ENCODE data around the gene FADS1. TPM values are rescaled to one million over a fixed set of nuclear protein-coding genes. Genes with fewer than 3 reads are reported as not detected.

Gene FADS1
- total RNA-seq, 1 experiment from 2014 or later, result 442 TPM

DNA sequence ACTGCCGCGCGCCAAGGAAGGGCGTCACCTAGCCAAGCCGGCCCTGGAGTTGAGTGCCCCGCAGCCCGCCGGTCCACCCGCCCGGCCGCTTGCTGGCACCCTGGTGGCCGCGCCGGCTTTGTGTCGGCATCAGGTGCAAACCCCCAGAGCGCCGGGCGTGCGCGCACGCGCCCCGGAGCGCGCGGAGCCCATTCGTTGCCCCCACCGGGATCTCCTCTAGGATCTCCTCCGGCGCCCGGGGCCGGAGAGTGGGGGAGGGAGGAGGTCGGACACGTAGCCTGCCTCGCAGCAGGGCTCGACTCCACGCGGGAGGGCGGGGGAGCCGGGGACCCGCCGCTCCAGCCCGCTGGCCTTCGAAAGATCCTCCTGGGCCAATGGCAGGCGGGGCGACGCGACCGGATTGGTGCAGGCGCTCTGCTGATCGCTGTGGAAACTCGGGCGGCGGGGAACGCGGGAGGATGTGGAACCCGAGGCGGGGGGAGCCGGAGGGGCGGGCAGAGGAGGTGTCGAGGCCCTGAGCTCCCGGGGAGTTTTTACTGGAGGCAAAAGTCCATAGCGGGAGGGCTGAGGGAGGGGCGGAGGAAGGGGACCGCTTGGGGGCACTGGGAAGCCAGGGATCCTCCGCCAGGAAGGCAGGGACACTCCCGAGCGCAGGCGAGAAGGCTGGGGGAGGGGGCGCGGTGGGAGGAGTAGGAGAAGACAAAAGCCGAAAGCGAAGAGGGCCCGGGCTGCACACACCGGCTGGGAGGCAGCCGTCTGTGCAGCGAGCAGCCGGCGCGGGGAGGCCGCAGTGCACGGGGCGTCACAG, 11.0 kb upstream of the FADS1 start, which contains the start of gene FADS2:
Gene FADS2, plus strand, starts transcription at position 730 of the 808 bp plus-strand sequence. CDS start 91 bp downstream, outside the sequence.
- ChIA-PET CTCF (interaction anchor here (0.8 kb wide), 1 partner anchor 31 kb away, joined by 3 read pairs; no protein-coding TSS in a partner anchor), POLR2A (ENCODE audit: low non-redundant PET) (interaction anchor here (0.6 kb wide), 3 partner anchors 11 to 121 kb away, joined by 3 to 4 read pairs (median 3); partner anchors contain the start of gene FADS1)
- peak within 1 kb of the TSS; percentile 97 for H3K27ac ChIP-seq (ENCODE audit: low read depth, low read length, poor library complexity, severe bottlenecking)
- H3K36me3 ChIP-seq (ENCODE audit: insufficient read depth, low read length, poor library complexity, severe bottlenecking), result peaks cover 38% of the 10 kb centered on the region
- no peaks in the 10 kb centered on the region for H3K9me3 ChIP-seq (ENCODE audit: low read depth, low read length, poor library complexity, severe bottlenecking)
- intact Hi-C loops (cut with micrococcal nuclease; ENCODE audit: unreplicated experiment), result loop anchor here (2.0 kb wide), 1 partner anchor 901 kb away; the partner anchor contains the start of gene TTC9C
- peaks cover 35% of the 10 kb centered on the region for H3K4me1 ChIP-seq (ENCODE audit: insufficient read depth, low read length, poor library complexity, severe bottlenecking)
- TF ChIP-seq, protein P1, sequence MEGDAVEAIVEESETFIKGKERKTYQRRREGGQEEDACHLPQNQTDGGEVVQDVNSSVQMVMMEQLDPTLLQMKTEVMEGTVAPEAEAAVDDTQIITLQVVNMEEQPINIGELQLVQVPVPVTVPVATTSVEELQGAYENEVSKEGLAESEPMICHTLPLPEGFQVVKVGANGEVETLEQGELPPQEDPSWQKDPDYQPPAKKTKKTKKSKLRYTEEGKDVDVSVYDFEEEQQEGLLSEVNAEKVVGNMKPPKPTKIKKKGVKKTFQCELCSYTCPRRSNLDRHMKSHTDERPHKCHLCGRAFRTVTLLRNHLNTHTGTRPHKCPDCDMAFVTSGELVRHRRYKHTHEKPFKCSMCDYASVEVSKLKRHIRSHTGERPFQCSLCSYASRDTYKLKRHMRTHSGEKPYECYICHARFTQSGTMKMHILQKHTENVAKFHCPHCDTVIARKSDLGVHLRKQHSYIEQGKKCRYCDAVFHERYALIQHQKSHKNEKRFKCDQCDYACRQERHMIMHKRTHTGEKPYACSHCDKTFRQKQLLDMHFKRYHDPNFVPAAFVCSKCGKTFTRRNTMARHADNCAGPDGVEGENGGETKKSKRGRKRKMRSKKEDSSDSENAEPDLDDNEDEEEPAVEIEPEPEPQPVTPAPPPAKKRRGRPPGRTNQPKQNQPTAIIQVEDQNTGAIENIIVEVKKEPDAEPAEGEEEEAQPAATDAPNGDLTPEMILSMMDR (conservative IDR thresholded peaks at IDR 0.05; ENCODE audit: low read depth, low read length), result peak; percentile 38; the same call in 1 of the 2 replicates
- TF ChIP-seq EZH2 (IDR thresholded peaks at IDR 0.05; ENCODE audit: borderline replicate concordance, low read depth, low read length, poor library complexity, severe bottlenecking), result no peak
- H3K27me3 ChIP-seq (replicated peaks; ENCODE audit: insufficient read depth, low read depth, low read length, poor library complexity), result no peaks in the 10 kb centered on the region
- peak within 1 kb of the TSS; percentile 96 for H3K4me3 ChIP-seq (ENCODE audit: low read depth, low read length, poor library complexity, severe bottlenecking)
- DNase-seq (ENCODE audit: low spot score), result peak; percentile 99
- BruUV-seq (replicated peaks), result no TSS peak

DNA sequence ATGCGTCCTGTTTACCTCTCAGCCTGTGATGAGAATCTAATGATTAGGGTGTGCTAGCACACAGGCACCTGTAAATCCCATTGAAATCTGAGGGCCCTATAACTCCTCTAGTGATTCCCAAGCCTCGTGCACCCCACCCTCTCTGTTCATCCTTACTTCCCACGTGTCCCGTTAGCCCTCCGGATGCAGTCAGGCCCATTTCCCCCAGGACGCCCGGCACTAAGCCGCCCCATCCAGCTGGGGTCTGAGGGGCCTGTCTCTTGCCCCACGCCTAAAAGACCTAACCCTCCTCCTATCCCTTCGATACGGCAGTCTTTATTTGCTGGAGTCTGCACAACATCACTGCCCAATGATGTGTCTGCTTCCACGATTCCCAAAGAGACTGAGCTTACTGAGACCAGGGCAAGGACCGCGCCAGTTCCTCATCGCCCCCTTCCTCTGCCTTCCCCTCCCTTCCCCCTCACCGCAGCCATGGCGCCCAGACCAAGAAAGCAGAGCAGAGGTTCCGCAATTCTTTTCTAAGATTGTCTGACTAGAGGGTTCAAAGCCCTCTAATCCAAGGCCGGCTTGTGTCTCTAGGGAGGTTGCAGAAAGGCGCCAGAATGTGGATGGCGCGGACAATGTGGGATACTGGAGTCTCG, 10.2 kb upstream of the FADS1 start:
- TSS peak; percentile 74 for BruUV-seq (replicated peaks)
- POLR2A ChIA-PET (ENCODE audit: low non-redundant PET), result no interaction called here
- H3K27me3 ChIP-seq (replicated peaks; ENCODE audit: insufficient read depth, low read depth, low read length, poor library complexity), result no peaks in the 10 kb centered on the region
- intact Hi-C loops (cut with micrococcal nuclease; ENCODE audit: unreplicated experiment), result loop anchor here (2.0 kb wide), 1 partner anchor 902 kb away; the partner anchor contains the start of gene TTC9C
- CTCF ChIA-PET, result no interaction called here
- H3K4me3 ChIP-seq (ENCODE audit: low read depth, low read length, poor library complexity, severe bottlenecking), result peak overlapping the region; percentile 96
- TF ChIP-seq, protein P1 (conservative IDR thresholded peaks at IDR 0.05; ENCODE audit: low read depth, low read length), result no peak
- TF ChIP-seq EZH2 (IDR thresholded peaks at IDR 0.05; ENCODE audit: borderline replicate concordance, low read depth, low read length, poor library complexity, severe bottlenecking), result no peak
- no peaks in the 10 kb centered on the region for H3K9me3 ChIP-seq (ENCODE audit: low read depth, low read length, poor library complexity, severe bottlenecking)
- peak overlapping the region; percentile 97 for H3K27ac ChIP-seq (ENCODE audit: low read depth, low read length, poor library complexity, severe bottlenecking)
- peaks cover 31% of the 10 kb centered on the region for H3K36me3 ChIP-seq (ENCODE audit: insufficient read depth, low read length, poor library complexity, severe bottlenecking)
- H3K4me1 ChIP-seq (ENCODE audit: insufficient read depth, low read length, poor library complexity, severe bottlenecking), result peaks cover 28% of the 10 kb centered on the region
- DNase-seq (ENCODE audit: low spot score), result no peak

DNA sequence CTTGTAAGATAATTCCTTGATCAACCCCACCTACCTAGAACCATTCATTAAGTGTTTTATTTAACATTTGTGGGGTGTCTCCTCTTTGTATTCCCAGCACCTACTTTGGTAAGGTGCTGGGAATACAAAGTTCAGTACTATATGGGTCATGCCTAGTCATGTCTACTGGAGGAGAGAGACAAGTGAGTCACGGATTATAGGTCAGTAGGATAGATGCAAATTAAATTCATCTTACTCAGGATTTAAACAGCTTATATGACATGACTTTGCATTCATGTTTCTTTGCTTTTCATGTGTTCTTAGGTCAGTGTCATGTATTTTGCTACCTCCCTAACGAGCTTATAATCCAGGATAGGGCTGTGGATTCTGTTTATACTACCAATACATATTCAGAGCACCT, 3.4 kb upstream of the FADS1 start:
- Histone ChIP-seq H3K27me3 (replicated peaks; ENCODE audit: insufficient read depth, low read depth, low read length, poor library complexity) (no peaks in the 10 kb centered on the region), H3K4me3 (ENCODE audit: low read depth, low read length, poor library complexity, severe bottlenecking) (no peak overlapping the region), H3K27ac (ENCODE audit: low read depth, low read length, poor library complexity, severe bottlenecking) (no peak overlapping the region), H3K9me3 (ENCODE audit: low read depth, low read length, poor library complexity, severe bottlenecking) (no peaks in the 10 kb centered on the region), H3K36me3 (ENCODE audit: insufficient read depth, low read length, poor library complexity, severe bottlenecking) (no peaks in the 10 kb centered on the region), H3K4me1 (ENCODE audit: insufficient read depth, low read length, poor library complexity, severe bottlenecking) (peaks cover 17% of the 10 kb centered on the region)
- DNase-seq (ENCODE audit: low spot score), result no peak
- ChIA-PET CTCF (no interaction called here), POLR2A (ENCODE audit: low non-redundant PET) (no interaction called here)
- intact Hi-C loops (cut with micrococcal nuclease; ENCODE audit: unreplicated experiment), result no loop called here
- BruUV-seq (replicated peaks), result no TSS peak
- TF ChIP-seq EZH2 (IDR thresholded peaks at IDR 0.05; ENCODE audit: borderline replicate concordance, low read depth, low read length, poor library complexity, severe bottlenecking), result no peak
- TF ChIP-seq, protein P1 (conservative IDR thresholded peaks at IDR 0.05; ENCODE audit: low read depth, low read length), result no peak

Data from A673 (cell line).